ENCODE data around the gene HNRNPH1. TPM values are rescaled to one million over a fixed set of nuclear protein-coding genes. Genes with fewer than 3 reads are reported as not detected.

Gene HNRNPH1
- total RNA-seq, 2 donors from 2014 or later: 335 to 732 TPM

DNA sequence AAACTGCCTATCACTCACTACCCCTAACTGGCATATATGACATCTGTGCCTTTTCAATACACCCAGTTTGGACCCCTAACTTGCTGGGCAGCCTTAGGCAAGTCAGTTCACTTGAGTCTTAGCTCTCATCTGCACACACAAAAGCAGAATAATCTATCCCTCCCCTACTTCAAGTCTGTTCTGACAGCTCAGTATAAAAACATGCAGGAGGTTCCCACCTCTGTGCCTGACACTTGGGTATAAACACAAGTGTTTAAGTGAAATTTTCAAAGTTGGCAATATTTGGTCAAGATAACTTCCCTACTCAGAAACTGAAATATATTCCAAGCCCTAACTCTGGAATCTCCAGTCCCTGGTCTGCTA is 12.6 kb downstream of the HNRNPH1 start:
- no peak overlapping the region for H3K4me3 ChIP-seq

DNA sequence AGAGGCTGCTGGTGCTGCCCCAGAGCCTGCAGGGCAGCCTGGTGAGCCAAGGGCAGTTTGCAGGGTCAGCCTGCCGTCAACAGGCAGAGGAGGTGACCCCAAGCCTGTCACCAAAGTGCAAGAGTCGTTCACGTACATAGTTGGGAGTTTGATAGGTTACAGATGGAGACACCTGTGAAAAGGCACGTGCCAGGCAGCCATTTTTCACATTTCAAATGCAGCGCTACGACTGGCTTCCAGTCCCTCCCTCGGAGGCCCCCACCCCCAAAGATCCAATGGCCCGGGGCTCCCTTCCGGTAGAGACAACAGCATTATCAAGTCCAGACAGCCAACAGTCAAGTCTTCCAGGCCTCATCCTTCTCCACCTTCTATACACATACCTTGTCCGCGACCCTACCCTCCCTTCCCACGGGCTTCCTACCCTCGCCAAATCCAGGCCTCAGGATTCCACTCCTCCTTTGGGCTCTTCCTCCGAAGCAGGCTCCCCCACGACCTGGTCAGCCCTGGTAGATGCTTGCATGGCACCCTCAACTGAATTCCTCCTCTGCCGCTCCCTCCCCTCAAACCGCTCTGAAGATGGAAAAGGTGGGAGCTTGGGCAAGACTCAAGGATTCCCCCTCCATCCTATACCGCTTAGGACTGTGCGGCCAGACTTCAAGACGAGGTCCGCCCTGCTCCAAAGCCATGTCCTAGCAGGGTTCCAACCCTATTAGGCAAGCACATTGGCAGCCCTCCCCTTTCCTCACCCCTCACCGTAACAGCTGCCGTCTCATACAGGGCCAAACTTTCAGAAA is 13.2 kb downstream of the HNRNPH1 start:
- TF ChIP-seq, protein P1, sequence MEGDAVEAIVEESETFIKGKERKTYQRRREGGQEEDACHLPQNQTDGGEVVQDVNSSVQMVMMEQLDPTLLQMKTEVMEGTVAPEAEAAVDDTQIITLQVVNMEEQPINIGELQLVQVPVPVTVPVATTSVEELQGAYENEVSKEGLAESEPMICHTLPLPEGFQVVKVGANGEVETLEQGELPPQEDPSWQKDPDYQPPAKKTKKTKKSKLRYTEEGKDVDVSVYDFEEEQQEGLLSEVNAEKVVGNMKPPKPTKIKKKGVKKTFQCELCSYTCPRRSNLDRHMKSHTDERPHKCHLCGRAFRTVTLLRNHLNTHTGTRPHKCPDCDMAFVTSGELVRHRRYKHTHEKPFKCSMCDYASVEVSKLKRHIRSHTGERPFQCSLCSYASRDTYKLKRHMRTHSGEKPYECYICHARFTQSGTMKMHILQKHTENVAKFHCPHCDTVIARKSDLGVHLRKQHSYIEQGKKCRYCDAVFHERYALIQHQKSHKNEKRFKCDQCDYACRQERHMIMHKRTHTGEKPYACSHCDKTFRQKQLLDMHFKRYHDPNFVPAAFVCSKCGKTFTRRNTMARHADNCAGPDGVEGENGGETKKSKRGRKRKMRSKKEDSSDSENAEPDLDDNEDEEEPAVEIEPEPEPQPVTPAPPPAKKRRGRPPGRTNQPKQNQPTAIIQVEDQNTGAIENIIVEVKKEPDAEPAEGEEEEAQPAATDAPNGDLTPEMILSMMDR (IDR thresholded peaks at IDR 0.05): no peak
- TF ChIP-seq POLR2A (IDR thresholded peaks at IDR 0.05): no peak
- no peak for DNase-seq
- ATAC-seq: peak; percentile 10
- intact Hi-C loops (cut with DNase I): no loop called here
- Histone ChIP-seq H3K27ac (no peak overlapping the region), H3K9me3 (no peaks in the 10 kb centered on the region), H3K36me3 (replicated peaks in 1 of 2; ENCODE audit: insufficient read depth in 1 of 2, low read depth in 2 of 2) (peaks cover 36 to 41% of the 10 kb centered on the region in 2 donors), H3K27me3 (no peaks in the 10 kb centered on the region), H3K4me3 (no peak overlapping the region), H3K4me1 (no peaks in the 10 kb centered on the region)
- 78 to 82% methylated on average over 19 to 23 of the region's 23 CpGs for WGBS, 2 donors

More for the DNA sequence above, 12.6 kb downstream of the HNRNPH1 start:
- ATAC-seq (no peak), DNase-seq (no peak)
- H3K4me1 ChIP-seq: peaks cover 2% of the 10 kb centered on the region
- H3K9me3 ChIP-seq: no peaks in the 10 kb centered on the region
- TF ChIP-seq, protein P1 (IDR thresholded peaks at IDR 0.05): no peak
- no peak for TF ChIP-seq POLR2A (IDR thresholded peaks at IDR 0.05)
- no peak overlapping the region for H3K27ac ChIP-seq
- intact Hi-C loops (cut with DNase I): no loop called here
- H3K36me3 ChIP-seq (replicated peaks in 1 of 2; ENCODE audit: insufficient read depth in 1 of 2, low read depth in 2 of 2): peaks cover 39 to 44% of the 10 kb centered on the region in 2 donors
- no peaks in the 10 kb centered on the region for H3K27me3 ChIP-seq

DNA sequence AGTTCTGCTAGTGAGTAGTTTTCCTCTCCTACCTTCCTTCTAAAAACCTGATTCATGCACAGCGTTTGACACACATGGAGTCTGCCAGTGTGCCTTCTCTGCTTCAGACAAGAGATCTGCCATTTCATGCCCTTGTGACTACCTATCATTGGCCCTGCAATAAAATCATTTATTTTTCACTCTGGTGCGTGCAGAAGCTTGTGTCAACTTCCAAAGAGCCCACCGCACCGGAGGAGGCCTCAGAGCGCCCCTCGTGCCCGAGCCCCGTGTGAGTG is 13.7 kb downstream of the HNRNPH1 start:
- Histone ChIP-seq H3K27ac (no peak overlapping the region), H3K4me3 (no peak overlapping the region), H3K36me3 (replicated peaks in 1 of 2; ENCODE audit: insufficient read depth in 1 of 2, low read depth in 2 of 2) (peaks cover 31 to 36% of the 10 kb centered on the region in 2 donors), H3K27me3 (no peaks in the 10 kb centered on the region), H3K9me3 (no peaks in the 10 kb centered on the region), H3K4me1 (no peaks in the 10 kb centered on the region)
- DNase-seq (no peak), ATAC-seq (no peak)
- 76 to 91% methylated on average over 8 of the region's 8 CpGs for whole genome bisulfite sequencing, 2 donors
- no peak for TF ChIP-seq POLR2A (IDR thresholded peaks at IDR 0.05)
- TF ChIP-seq, protein P1 (IDR thresholded peaks at IDR 0.05): no peak
- intact Hi-C loops (cut with DNase I): no loop called here

DNA sequence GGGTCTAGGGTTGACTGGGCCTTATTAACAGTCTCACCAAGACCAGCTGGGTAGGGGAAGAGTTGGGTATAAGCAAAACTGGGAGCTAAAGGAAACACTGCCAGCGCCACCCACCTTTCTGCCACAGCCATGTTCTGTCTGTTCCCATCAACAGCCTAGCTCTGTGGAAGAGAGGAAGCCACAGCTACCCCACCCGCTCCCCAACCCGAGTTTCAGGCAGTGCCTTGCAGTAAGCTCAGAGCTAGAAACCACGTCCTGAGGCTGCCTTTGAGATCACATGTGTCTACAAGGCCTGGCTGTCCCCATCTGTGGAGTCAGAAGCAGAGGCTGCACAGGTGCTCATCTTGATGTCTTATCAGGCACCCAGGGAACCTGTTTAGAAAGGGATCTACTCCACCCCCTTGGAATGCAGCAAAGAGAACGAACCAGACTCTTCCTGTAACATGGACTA is 15.3 kb downstream of the HNRNPH1 start:
- Histone ChIP-seq H3K36me3 (replicated peaks in 1 of 2; ENCODE audit: insufficient read depth in 1 of 2, low read depth in 2 of 2) (peaks cover 15 to 30% of the 10 kb centered on the region in 2 donors), H3K27me3 (no peaks in the 10 kb centered on the region), H3K27ac (peak overlapping the region in 1 of 4 donors; percentile 8), H3K4me3 (no peak overlapping the region), H3K4me1 (no peaks in the 10 kb centered on the region), H3K9me3 (no peaks in the 10 kb centered on the region)
- no peak for DNase-seq
- intact Hi-C loops (cut with DNase I): no loop called here
- 50 to 54% methylated on average over 4 to 5 of the region's 5 CpGs for WGBS, 2 donors
- TF ChIP-seq, protein P1 (IDR thresholded peaks at IDR 0.05): no peak
- TF ChIP-seq POLR2A (IDR thresholded peaks at IDR 0.05): no peak
- ATAC-seq: no peak
